ENCODE data around the gene C19orf33. TPM values are rescaled to one million over a fixed set of nuclear protein-coding genes. Genes with fewer than 3 reads are reported as not detected.
"Not testable (repeated sequence)": the region's sequence is repeated elsewhere in the genome, so short reads cannot be mapped to it uniquely, and the experiment has no call there.

The C19orf33 gene
- polyA plus RNA-seq, 1 donor (not counting 4 experiments of a cell fraction or from before 2014, with no cell fraction given), result 366 TPM

DNA sequence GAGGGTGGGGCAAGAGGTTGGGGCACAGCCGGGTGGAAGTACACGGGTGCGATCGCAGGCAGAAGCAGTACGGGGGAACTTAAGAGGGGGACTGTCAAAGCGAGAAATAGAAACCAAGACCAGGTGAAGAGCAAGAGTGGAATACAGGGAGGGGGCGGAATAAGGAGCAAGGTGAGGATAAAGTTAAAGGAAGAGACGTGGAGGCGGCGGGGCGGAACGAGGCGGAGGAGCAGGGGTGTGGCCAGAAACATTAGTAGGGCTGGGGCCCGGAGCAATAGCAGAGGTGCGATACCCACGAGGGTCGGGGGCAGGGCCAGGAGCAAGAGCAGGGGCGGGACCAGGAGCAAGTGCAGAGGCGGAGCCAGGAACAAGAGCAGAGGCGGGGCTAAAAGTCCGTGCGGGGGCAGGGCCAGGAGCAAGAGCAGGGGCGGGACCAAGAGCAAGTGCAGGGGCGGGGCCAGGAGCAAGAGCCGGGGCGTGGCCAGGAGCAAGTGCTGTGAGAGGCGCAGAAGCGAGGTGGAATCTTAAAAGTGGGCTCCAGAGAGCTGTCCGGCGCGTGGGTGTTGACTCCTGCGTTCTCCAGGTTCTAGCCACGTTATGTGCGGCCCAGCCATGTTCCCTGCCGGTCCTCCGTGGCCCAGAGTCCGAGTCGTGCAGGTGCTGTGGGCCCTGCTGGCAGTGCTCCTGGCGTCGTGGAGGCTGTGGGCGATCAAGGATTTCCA, 32.7 kb downstream of the C19orf33 start:
- peak overlapping the region; percentile 98 for H2AFZ ChIP-seq (ENCODE audit: control insufficient read depth, low read length)
- H3K27ac ChIP-seq (ENCODE audit: control insufficient read depth, insufficient read depth, low read length), result peak overlapping the region; percentile 93
- H3K9me3 ChIP-seq (ENCODE audit: control insufficient read depth, low read depth, low read length), result no peaks in the 10 kb centered on the region
- DNase-seq (ENCODE audit: low read depth, low spot score) (peak; percentile 89), FAIRE-seq (peak; percentile 85)
- peak overlapping the region; percentile 93 for H3K9ac ChIP-seq (ENCODE audit: control insufficient read depth, extremely low read depth, insufficient read depth, low read length)
- peaks cover 0 to under 1% of the 10 kb centered on the region in 2 experiments for H3K36me3 ChIP-seq (ENCODE audit: control insufficient read depth in 2 of 2, extremely low read depth in 1 of 2, insufficient read depth in 2 of 2, low read length in 2 of 2)
- H3K27me3 ChIP-seq (ENCODE audit: control insufficient read depth, extremely low read depth, insufficient read depth, low read length), result no peaks in the 10 kb centered on the region
- H3K4me3 ChIP-seq (ENCODE audit: control insufficient read depth in 2 of 3, extremely low read depth in 1 of 3, insufficient read depth in 2 of 3, low read depth in 1 of 3, low read length in 3 of 3), result peak overlapping the region; percentile 62 to 97 (median 96)
- no peaks in the 10 kb centered on the region for H4K20me1 ChIP-seq (ENCODE audit: control insufficient read depth, extremely low read depth, insufficient read depth, low read length)
- peaks cover 12% of the 10 kb centered on the region for H3K4me1 ChIP-seq (ENCODE audit: control insufficient read depth, extremely low read depth, insufficient read depth, low read length)
- peak overlapping the region; percentile 96 for H3K4me2 ChIP-seq (ENCODE audit: control insufficient read depth, extremely low read depth, insufficient read depth, low read depth, low read length)
- no peaks in the 10 kb centered on the region for H3K79me2 ChIP-seq (ENCODE audit: control insufficient read depth, insufficient read depth, low read length)
- no peaks in the 10 kb centered on the region for H3K9me1 ChIP-seq (ENCODE audit: control insufficient read depth, extremely low read depth, insufficient read depth, low read length)
- dilution Hi-C loops (cut with MboI; ENCODE audit: extremely low pct_ligation_motif_present, low sequenced_read_pairs), result no loop called here
- TF ChIP-seq, protein P1, sequence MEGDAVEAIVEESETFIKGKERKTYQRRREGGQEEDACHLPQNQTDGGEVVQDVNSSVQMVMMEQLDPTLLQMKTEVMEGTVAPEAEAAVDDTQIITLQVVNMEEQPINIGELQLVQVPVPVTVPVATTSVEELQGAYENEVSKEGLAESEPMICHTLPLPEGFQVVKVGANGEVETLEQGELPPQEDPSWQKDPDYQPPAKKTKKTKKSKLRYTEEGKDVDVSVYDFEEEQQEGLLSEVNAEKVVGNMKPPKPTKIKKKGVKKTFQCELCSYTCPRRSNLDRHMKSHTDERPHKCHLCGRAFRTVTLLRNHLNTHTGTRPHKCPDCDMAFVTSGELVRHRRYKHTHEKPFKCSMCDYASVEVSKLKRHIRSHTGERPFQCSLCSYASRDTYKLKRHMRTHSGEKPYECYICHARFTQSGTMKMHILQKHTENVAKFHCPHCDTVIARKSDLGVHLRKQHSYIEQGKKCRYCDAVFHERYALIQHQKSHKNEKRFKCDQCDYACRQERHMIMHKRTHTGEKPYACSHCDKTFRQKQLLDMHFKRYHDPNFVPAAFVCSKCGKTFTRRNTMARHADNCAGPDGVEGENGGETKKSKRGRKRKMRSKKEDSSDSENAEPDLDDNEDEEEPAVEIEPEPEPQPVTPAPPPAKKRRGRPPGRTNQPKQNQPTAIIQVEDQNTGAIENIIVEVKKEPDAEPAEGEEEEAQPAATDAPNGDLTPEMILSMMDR (optimal IDR thresholded peaks at IDR 0.05 in 1 of 3, IDR thresholded peaks at IDR 0.05 in 1 of 3, conservative IDR thresholded peaks at IDR 0.05 in 1 of 3; ENCODE audit: extremely low read depth in 1 of 3, insufficient read depth in 2 of 3, low read length in 3 of 3), result no peak
- TF ChIP-seq EZH2 (IDR thresholded peaks at IDR 0.05; ENCODE audit: low read length), result no peak

DNA sequence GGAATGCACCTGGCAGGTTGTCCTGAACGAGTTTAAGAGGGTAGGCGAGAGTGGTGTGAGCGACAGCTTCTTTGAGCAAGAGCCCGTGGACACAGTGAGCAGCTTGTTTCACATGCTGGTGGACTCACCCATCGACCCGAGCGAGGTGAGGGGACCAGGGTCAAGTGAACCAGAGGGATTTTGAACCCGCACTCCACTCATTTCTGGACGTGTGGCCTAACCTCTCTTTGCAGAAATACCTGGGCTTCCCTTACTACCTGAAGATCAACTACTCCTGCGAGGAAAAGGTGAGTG, 33.3 kb downstream of the C19orf33 start:
- Histone ChIP-seq H3K27ac (ENCODE audit: control insufficient read depth, insufficient read depth, low read length) (no peak overlapping the region), H3K9me3 (ENCODE audit: control insufficient read depth, low read depth, low read length) (no peaks in the 10 kb centered on the region), H3K79me2 (ENCODE audit: control insufficient read depth, insufficient read depth, low read length) (no peaks in the 10 kb centered on the region), H3K4me1 (ENCODE audit: control insufficient read depth, extremely low read depth, insufficient read depth, low read length) (peaks cover 12% of the 10 kb centered on the region), H3K27me3 (ENCODE audit: control insufficient read depth, extremely low read depth, insufficient read depth, low read length) (no peaks in the 10 kb centered on the region), H3K9me1 (ENCODE audit: control insufficient read depth, extremely low read depth, insufficient read depth, low read length) (no peaks in the 10 kb centered on the region), H3K4me2 (ENCODE audit: control insufficient read depth, extremely low read depth, insufficient read depth, low read depth, low read length) (peak overlapping the region; percentile 96), H3K4me3 (ENCODE audit: control insufficient read depth in 2 of 3, extremely low read depth in 1 of 3, insufficient read depth in 2 of 3, low read depth in 1 of 3, low read length in 3 of 3) (peak overlapping the region; percentile 58 to 65 (median 62)), H3K36me3 (ENCODE audit: control insufficient read depth in 2 of 2, extremely low read depth in 1 of 2, insufficient read depth in 2 of 2, low read length in 2 of 2) (no peaks in the 10 kb centered on the region), H4K20me1 (ENCODE audit: control insufficient read depth, extremely low read depth, insufficient read depth, low read length) (no peaks in the 10 kb centered on the region), H2AFZ (ENCODE audit: control insufficient read depth, low read length) (peak overlapping the region; percentile 85), H3K9ac (ENCODE audit: control insufficient read depth, extremely low read depth, insufficient read depth, low read length) (peak overlapping the region; percentile 18)
- FAIRE-seq (no peak), DNase-seq (ENCODE audit: low read depth, low spot score) (no peak)
- TF ChIP-seq, protein P1 (optimal IDR thresholded peaks at IDR 0.05 in 1 of 3, IDR thresholded peaks at IDR 0.05 in 1 of 3, conservative IDR thresholded peaks at IDR 0.05 in 1 of 3; ENCODE audit: extremely low read depth in 1 of 3, insufficient read depth in 2 of 3, low read length in 3 of 3), result no peak
- TF ChIP-seq EZH2 (IDR thresholded peaks at IDR 0.05; ENCODE audit: low read length), result no peak
- dilution Hi-C loops (cut with MboI; ENCODE audit: extremely low pct_ligation_motif_present, low sequenced_read_pairs), result no loop called here

DNA sequence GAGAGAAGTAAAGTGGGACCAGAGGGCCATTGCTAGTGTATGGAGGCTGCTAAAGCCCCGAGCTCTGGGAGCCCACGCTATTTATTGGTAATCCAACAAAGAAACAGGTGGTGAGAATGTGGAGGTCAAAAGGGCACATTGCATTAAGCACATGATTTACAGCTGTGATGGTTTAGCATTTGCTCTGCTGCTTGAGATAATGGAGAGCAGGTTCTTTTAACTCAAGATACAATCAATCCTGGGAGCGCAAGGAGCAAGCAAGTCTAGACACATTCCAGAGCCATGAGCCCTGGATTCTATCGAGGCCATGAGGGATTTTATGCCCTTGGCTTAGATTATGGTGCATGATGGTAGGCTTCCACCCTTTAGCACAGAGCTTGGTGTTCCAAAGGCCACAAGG, 35.0 kb downstream of the C19orf33 start:
- H2AFZ ChIP-seq (ENCODE audit: control insufficient read depth, low read length); dilution Hi-C loops (cut with MboI; ENCODE audit: extremely low pct_ligation_motif_present, low sequenced_read_pairs); H3K27me3 ChIP-seq (ENCODE audit: control insufficient read depth, extremely low read depth, insufficient read depth, low read length); H3K79me2 ChIP-seq (ENCODE audit: control insufficient read depth, insufficient read depth, low read length); H3K27ac ChIP-seq (ENCODE audit: control insufficient read depth, insufficient read depth, low read length); H4K20me1 ChIP-seq (ENCODE audit: control insufficient read depth, extremely low read depth, insufficient read depth, low read length); H3K36me3 ChIP-seq (ENCODE audit: control insufficient read depth in 2 of 2, extremely low read depth in 1 of 2, insufficient read depth in 2 of 2, low read length in 2 of 2); DNase-seq (ENCODE audit: low read depth, low spot score); H3K9me1 ChIP-seq (ENCODE audit: control insufficient read depth, extremely low read depth, insufficient read depth, low read length); H3K4me2 ChIP-seq (ENCODE audit: control insufficient read depth, extremely low read depth, insufficient read depth, low read depth, low read length); H3K9me3 ChIP-seq (ENCODE audit: control insufficient read depth, low read depth, low read length); H3K4me3 ChIP-seq (ENCODE audit: control insufficient read depth in 2 of 3, extremely low read depth in 1 of 3, insufficient read depth in 2 of 3, low read depth in 1 of 3, low read length in 3 of 3); H3K9ac ChIP-seq (ENCODE audit: control insufficient read depth, extremely low read depth, insufficient read depth, low read length): not testable (repeated sequence)
- peak; percentile 75 for FAIRE-seq
- peaks cover 18% of the 10 kb centered on the region for H3K4me1 ChIP-seq (ENCODE audit: control insufficient read depth, extremely low read depth, insufficient read depth, low read length)

Measured in keratinocyte (primary cell).